Vagina (tissue), 2 donors: ENCODE measurements around the gene EIF1AY.

Experiments used
- POLR2A ChIP-seq, 2 donors: fragments of 450-650 bp; IDR thresholded peaks; one replicate each; pipeline ENCODE4 v1.6.1; 2017; ENCODE audit warnings: antibody characterized with exemption in 2 of 2, mild to moderate bottlenecking in 2 of 2, moderate library complexity in 2 of 2
- POLR2AphosphoS5 ChIP-seq, 2 donors: sonication (generic); formaldehyde crosslinking; IDR thresholded peaks; one replicate each; pipeline ENCODE4 v1.9.0; 2017; ENCODE audit warnings: antibody characterized with exemption in 2 of 2, mild to moderate bottlenecking in 2 of 2, low read depth in 1 of 2; ENCODE audit not compliant: insufficient read depth in 1 of 2
- TF ChIP-seq, protein P1 (sequence below), 3 experiments: fragments of 450-650 bp in 2 of 3; fragments of 200-600 bp in 1 of 3; sonication (generic) in 1 of 3; IDR thresholded peaks; one replicate each; pipeline ENCODE4 v1.5.1; 2017 to 2019; ENCODE audit warnings: antibody characterized with exemption in 3 of 3, mild to moderate bottlenecking in 2 of 3, moderate library complexity in 2 of 3

DNA sequence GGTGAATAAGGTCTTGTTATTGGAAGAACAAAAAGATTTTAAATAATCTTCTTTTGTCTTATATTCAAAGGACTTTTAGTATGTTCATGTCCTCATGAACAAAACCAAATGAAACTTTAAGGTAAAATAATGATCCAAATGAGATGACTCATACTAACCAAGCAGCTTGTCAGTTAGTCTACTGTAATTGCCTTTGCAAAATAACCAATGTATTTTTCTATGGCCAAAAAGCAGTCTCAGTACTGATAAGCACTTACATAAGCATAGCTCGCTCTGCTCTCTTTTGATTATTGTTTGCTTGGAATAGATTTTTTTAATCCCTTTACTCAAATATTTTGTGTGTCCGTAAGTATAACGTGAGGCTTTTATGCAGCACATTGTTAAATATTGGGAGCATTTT, 4.3 kb upstream of the EIF1AY start:
- TF ChIP-seq, protein P1, sequence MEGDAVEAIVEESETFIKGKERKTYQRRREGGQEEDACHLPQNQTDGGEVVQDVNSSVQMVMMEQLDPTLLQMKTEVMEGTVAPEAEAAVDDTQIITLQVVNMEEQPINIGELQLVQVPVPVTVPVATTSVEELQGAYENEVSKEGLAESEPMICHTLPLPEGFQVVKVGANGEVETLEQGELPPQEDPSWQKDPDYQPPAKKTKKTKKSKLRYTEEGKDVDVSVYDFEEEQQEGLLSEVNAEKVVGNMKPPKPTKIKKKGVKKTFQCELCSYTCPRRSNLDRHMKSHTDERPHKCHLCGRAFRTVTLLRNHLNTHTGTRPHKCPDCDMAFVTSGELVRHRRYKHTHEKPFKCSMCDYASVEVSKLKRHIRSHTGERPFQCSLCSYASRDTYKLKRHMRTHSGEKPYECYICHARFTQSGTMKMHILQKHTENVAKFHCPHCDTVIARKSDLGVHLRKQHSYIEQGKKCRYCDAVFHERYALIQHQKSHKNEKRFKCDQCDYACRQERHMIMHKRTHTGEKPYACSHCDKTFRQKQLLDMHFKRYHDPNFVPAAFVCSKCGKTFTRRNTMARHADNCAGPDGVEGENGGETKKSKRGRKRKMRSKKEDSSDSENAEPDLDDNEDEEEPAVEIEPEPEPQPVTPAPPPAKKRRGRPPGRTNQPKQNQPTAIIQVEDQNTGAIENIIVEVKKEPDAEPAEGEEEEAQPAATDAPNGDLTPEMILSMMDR (IDR thresholded peaks at IDR 0.05) = no peak
- TF ChIP-seq POLR2AphosphoS5 (IDR thresholded peaks at IDR 0.05; ENCODE audit: insufficient read depth in 1 of 2, low read depth in 1 of 2) (no peak), POLR2A (IDR thresholded peaks at IDR 0.05) (no peak)
